Measurements from ENCODE around the gene MGLL. TPM values are rescaled to one million over a fixed set of nuclear protein-coding genes. Genes with fewer than 3 reads are reported as not detected.

MGLL gene
- total RNA-seq, 1 experiment from 2014 or later: 12.6 TPM

- BruUV-seq (replicated peaks): no TSS peak
- intact Hi-C loops (cut with micrococcal nuclease): loop anchor here (5.0 kb wide), 3 partner anchors 53 to 117 kb away; partner anchors contain the start of gene TPRA1
- Mint-ChIP-seq H3K9me3 (ENCODE audit: unreplicated experiment) (no peaks in the 10 kb centered on the region), H3K27me3 (ENCODE audit: insufficient read depth, unreplicated experiment) (no peaks in the 10 kb centered on the region), H3K27ac (ENCODE audit: low read depth, unreplicated experiment) (no peak overlapping the region), H3K4me3 (ENCODE audit: unreplicated experiment) (no peak overlapping the region), H3K4me1 (ENCODE audit: insufficient read depth, unreplicated experiment) (peaks cover 16% of the 10 kb centered on the region), H3K36me3 (ENCODE audit: insufficient read depth, unreplicated experiment) (peaks cover 17% of the 10 kb centered on the region)
- ChIA-PET CTCF (interaction anchor here (0.5 to 4.1 kb wide), 25 partner anchors 14 to 886 kb away, joined by 3 to 22 read pairs (median 3); no protein-coding TSS in a partner anchor), POLR2A (interaction anchor here (0.7 to 2.0 kb wide), 2 partner anchors 11 to 14 kb away, joined by 3 to 12 read pairs; no protein-coding TSS in a partner anchor)
- DNase-seq (ENCODE audit: unreplicated experiment): peak; percentile 76
- peak; percentile 50 for TF ChIP-seq CTCF (IDR thresholded peaks at IDR 0.05; ENCODE audit: unreplicated experiment)
These were observed 127.7 kb downstream of the MGLL start for GRCh38 chr3:127694467-127695215.

- intact Hi-C loops (cut with micrococcal nuclease): loop anchor here (5.0 kb wide), 3 partner anchors 54 to 116 kb away; partner anchors contain the start of gene TPRA1
- CTCF ChIA-PET: interaction anchor here (0.8 to 1.5 kb wide), 4 partner anchors 15 to 357 kb away, joined by 3 to 5 read pairs (median 4); no protein-coding TSS in a partner anchor
- TF ChIP-seq CTCF (IDR thresholded peaks at IDR 0.05; ENCODE audit: unreplicated experiment): no peak
- DNase-seq (ENCODE audit: unreplicated experiment): no peak
- no peaks in the 10 kb centered on the region for H3K27me3 Mint-ChIP-seq (ENCODE audit: insufficient read depth, unreplicated experiment)
- H3K4me1 Mint-ChIP-seq (ENCODE audit: insufficient read depth, unreplicated experiment): peaks cover 16% of the 10 kb centered on the region
- H3K4me3 Mint-ChIP-seq (ENCODE audit: unreplicated experiment): no peak overlapping the region
- peaks cover 17% of the 10 kb centered on the region for H3K36me3 Mint-ChIP-seq (ENCODE audit: insufficient read depth, unreplicated experiment)
- peak overlapping the region; percentile 56 for H3K27ac Mint-ChIP-seq (ENCODE audit: low read depth, unreplicated experiment)
- POLR2A ChIA-PET: interaction anchor here (0.5 kb wide), 1 partner anchor 219 kb away, joined by 3 read pairs; no protein-coding TSS in a partner anchor
- no peaks in the 10 kb centered on the region for H3K9me3 Mint-ChIP-seq (ENCODE audit: unreplicated experiment)
- no TSS peak for BruUV-seq (replicated peaks)
These were observed 128.9 kb downstream of the MGLL start for GRCh38 chr3:127693336-127693843.

GRCh38 chr3:127692501-127693335 is 129.6 kb downstream of the MGLL start:
- Mint-ChIP-seq H3K27me3 (ENCODE audit: insufficient read depth, unreplicated experiment) (no peaks in the 10 kb centered on the region), H3K27ac (ENCODE audit: low read depth, unreplicated experiment) (peak overlapping the region; percentile 56), H3K4me3 (ENCODE audit: unreplicated experiment) (no peak overlapping the region), H3K36me3 (ENCODE audit: insufficient read depth, unreplicated experiment) (peaks cover 11% of the 10 kb centered on the region), H3K9me3 (ENCODE audit: unreplicated experiment) (no peaks in the 10 kb centered on the region), H3K4me1 (ENCODE audit: insufficient read depth, unreplicated experiment) (peaks cover 16% of the 10 kb centered on the region)
- no TSS peak for BruUV-seq (replicated peaks)
- no peak for TF ChIP-seq CTCF (IDR thresholded peaks at IDR 0.05; ENCODE audit: unreplicated experiment)
- intact Hi-C loops (cut with micrococcal nuclease): loop anchor here (5.0 kb wide), 3 partner anchors 55 to 115 kb away; partner anchors contain the start of gene TPRA1
- ChIA-PET POLR2A (no interaction called here), CTCF (interaction anchor here (0.6 to 3.1 kb wide), 5 partner anchors 14 to 1821 kb away, joined by 3 to 13 read pairs (median 4); no protein-coding TSS in a partner anchor)
- DNase-seq (ENCODE audit: unreplicated experiment): no peak

All from MCF 10A (cell line).